Stimulated activated CD8-positive, alpha-beta memory T cell treated with anti-CD3 and anti-CD28 coated beads, Interleukin-7, amount 100 ng/mL, for 1 hour (primary cell): ENCODE data around the gene SLC27A4.

Experiments
- DNase-seq, 2 donors: peaks; one replicate each; pipeline ENCODE4 v3.0.0-alpha.2; 2020; ENCODE audit warnings: low read depth in 2 of 2

SLC27A4 gene

DNA sequence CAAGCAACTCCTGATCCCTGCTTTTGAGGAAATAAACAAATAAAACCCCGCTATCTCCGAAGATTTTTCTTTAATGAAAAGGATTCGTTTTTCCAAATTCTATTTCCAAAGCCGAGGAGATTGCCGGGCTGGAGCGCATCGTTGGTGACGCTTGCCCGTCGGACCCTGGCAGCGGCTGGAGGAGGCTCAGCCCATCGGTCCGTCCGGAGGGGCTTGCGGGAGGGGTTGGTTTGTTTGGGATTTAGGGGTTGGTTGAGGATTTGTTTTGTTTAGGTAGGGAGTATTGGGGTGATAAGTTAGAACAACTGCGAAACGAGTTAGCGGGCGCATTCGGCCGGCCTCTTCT is 51.6 kb downstream of the SLC27A4 start:
- no peak for DNase-seq

GRCh38 chr9:128392302-128393144 is 52.2 kb downstream of the SLC27A4 start:
- DNase-seq = no peak

DNA sequence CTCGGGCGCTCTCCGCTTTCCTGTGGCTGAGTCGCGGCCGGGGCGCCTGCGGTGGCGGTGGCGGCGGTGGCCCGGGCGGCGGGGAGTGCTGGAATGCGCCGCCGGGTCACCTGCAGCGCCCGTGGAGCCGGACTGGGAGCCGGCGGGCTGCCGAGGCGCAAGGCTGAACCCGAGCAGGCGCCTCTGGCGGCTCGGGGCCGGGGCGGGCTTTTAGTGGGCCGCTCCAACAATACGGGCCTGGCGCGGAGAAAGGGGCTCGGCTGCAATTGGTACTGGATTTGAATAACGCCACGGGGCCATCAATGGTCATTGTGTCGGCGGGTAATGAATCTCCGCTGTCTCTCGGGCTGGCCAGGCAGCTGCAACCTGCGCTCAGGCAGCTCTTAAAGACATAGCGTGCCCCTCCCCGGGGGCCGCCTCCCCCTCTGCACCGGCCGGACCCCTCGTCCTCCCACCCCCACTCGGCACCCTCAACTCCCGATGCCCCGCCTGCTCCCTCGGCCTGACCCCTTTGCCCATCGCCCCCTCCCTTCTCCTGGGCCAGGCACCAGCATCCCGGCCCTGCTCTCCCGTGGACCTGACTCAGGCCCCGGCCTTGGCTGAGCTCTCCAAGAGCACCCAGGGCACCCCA is 52.9 kb downstream of the SLC27A4 start:
- DNase-seq = no peak

- DNase-seq = no peak
Observed at GRCh38 chr9:128393970-128394369, 53.6 kb downstream of the SLC27A4 start.

GRCh38 chr9:128394379-128395168 is 54.2 kb downstream of the SLC27A4 start:
- DNase-seq = no peak

DNA sequence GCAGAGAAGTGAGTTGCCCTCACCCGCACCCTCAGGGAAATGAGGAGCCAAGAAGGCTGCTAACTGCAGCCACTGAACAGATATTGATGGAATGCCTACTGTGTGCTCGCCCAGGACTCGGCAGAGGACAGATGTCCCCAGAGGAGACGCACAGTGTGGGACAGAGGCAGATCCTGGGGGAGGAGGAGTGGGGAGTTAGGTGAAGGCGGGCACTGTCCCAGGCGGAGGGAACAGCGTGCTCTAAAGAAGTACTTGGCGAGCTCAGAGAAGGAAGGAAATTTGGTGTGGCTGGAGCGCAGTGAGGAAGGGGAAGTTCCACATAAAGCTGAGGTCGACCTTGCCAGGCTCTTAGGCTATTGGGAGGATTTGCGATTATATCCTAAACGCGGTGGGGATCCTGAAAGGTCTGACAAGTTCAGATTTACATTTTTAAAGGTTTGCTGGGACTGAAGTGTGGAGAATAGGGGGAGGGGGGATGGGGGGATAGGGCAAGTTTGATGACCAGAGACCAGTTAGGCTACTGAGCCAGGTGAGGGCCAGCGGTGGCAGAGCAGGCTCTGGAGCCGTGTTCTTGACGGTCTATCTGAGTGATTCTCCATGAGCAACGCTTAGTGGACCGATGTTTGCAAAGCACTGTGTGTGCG is 56.8 kb downstream of the SLC27A4 start:
- DNase-seq = no peak

DNA sequence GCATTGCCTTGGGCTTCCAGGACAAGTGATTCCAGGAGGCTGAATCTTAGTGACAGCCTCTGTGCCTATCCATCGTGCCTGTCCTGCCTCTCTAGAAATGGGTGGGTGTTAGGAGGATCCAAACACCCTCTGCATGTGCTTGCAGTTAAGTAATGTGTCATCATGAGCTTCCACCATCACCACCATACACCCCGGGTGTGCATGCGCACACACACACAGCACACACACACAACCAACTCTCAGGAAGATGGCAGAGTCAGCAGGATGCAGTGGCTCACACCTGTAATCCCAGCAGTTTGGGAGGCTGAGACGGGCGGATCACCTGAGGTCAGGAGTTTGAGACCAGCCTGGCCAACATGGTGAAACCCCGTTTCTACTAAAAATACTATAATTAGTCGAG is 57.5 kb downstream of the SLC27A4 start:
- no peak for DNase-seq

DNA sequence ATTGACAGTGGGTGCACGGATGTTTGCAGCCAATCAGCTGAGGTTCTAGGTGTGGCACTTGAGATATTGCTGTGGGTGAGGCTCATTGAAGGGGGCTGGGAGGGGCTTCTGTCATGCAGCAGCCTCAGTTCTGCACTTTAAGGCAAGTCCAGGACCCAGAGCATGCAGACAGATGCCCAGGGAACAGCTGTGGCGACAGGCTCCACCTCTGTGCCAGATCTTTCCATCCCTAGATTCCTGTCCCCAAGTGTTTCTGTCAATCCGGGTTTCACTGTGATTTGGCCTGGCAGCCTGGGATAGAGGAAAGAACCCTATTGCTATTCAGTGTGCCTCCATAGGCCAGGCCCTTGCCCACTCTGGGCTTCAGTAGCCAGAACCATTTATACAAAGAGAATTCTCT is 59.5 kb downstream of the SLC27A4 start:
- DNase-seq = no peak

DNA sequence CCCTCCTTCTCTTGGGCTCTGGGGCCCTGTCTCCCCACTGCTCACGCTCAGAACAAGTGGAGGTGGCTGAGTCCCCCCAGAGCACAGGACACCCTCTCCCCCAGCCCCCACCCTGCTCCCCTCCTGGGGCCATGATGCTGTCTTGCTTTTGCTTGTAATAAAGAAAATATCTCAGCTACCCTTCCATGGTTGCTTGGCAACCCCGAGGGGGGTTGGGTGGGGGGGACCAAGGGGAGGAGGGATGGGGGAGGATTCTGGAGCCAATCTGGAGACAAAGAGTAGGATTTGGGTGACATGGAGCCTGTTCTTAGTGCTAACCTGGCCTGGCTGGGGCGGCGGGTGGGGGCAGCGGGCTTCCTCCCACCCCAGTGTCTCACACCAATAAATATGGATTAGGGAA is 64.2 kb downstream of the SLC27A4 start:
- no peak for DNase-seq

DNA sequence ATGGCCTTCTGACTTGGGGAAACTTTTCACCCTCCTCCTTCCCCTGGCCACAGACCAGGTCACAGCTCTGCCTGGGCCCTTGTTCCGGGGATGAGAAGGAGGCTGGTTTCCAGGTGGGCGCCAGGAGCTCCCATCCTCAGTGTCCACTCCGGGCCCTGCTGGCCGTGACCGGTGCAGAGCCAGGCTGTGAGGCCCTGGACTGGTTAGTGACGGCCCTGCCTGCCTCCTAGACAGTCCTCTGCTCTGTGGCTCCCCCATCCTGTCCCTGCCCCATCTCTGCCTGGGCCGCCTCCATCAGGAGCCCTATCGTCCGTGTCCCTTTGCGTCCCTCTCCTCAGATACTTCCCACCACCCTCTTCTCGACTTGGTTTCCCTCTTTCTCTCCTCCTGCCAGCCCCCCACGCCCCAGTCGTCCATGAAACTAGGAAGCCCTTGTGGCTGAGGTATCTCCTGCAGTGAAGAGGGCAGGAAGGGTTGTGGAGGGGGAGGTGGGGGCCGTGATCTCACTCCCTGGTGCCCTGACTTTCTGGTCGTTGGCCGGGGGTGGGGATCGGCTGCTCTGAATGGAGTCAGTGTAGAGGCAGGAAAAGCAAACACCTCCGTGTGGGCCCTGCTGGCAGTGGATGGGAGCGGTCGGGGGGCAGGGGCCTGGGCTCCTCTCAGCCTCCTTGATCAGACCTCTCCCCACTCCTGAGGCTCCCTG is 64.9 kb downstream of the SLC27A4 start:
- no peak for DNase-seq

DNA sequence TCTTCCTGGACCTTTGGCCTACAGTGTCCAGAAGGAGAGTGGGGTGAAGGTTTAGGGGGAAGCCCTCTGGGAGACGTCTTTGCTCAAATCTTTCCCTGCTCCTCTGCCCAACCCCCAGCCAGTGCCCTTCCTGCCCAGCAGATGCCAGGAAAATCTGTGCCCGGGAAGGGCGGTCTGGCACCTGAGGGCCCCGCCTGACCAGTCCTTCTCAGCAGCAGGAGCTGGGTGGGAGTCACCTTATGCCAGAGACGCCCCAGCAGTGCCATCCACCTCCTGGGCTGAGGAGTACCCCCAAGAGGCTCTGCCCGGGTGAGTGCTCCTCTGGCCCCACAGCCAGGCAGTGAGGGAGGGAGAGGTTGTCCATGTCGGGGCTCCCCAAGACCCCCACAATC is 65.4 kb downstream of the SLC27A4 start:
- DNase-seq = no peak

- no peak for DNase-seq
Observed at GRCh38 chr9:128406848-128407391, 66.6 kb downstream of the SLC27A4 start.

DNA sequence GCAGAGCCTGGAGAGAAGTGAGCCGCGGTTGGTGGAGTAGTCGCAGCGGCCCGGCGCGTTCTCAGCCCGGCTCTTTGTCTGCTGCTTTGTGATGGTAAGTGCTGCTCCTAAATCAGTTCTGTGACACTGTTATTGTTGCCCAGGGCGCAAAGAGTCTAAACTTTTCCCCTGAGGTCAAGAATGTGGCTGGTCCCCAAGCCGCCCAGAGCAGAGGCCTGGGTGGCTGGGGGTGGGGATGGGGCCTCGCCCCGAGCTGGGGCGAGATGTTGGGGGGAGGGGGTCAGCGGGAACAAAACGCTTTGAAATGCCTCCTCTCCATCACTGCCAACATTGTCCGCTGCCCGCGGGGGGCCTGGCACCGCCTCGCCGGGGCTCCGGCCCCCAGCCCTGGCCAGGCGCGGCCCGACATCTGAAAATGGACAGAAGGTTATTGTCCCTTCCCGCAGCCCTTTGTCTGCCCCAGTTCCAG is 68.7 kb downstream of the SLC27A4 start:
- DNase-seq = no peak

DNA sequence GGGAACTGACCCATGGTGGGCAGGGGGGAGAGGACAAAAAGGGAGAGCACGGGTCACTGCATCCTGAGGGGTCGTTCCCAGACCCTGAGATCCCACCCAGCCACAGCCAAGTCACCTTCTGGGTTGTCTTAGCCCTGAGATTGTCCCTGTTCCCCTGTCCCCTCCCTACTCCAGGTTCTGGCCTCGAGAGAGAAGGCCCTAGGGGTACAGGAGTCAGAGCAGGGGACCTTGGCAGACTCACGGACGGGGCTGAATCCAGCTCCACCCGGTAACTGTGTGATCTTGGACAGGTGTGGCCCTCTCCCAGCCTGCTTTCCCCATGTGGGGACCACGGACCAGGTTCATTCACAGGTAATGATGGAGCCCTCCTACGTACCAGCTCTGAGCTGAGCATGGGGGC is 69.1 kb downstream of the SLC27A4 start:
- DNase-seq = no peak

GRCh38 chr9:128409978-128410377 is 69.7 kb downstream of the SLC27A4 start:
- no peak for DNase-seq
